GM18873 (cell line): ENCODE data around the gene PAWR.
"Not testable (repeated sequence)": the region's sequence is repeated elsewhere in the genome, so short reads cannot be mapped to it uniquely, and the experiment has no call there.

ENCODE experiments used
- ATAC-seq: cut with Tn5 transposase; IDR thresholded peaks from one replicate; pipeline ENCODE4 v1.9.1; 2021; ENCODE audit warnings: mild to moderate bottlenecking, moderate library complexity, moderate number of reproducible peaks; ENCODE audit not compliant: unreplicated experiment, low FRiP score

PAWR gene

GRCh38 chr12:79650440-79650839, 40.3 kb downstream of the PAWR start:
- no peak for ATAC-seq

- no peak for ATAC-seq
Measured at GRCh38 chr12:79648881-79649280, 41.9 kb downstream of the PAWR start.

GRCh38 chr12:79646843-79647242, 43.9 kb downstream of the PAWR start:
- not testable (repeated sequence) for ATAC-seq

- ATAC-seq, result peak; percentile 100
Measured at GRCh38 chr12:79645235-79645630, 45.5 kb downstream of the PAWR start.

GRCh38 chr12:79644274-79645234, 46.2 kb downstream of the PAWR start:
- ATAC-seq, result peak; percentile 12

- no peak for ATAC-seq
Measured at GRCh38 chr12:79643821-79644220, 46.9 kb downstream of the PAWR start.

- ATAC-seq, result no peak
Measured at GRCh38 chr12:79638490-79638889, 52.3 kb downstream of the PAWR start.

GRCh38 chr12:79637093-79637492, 53.7 kb downstream of the PAWR start:
- no peak for ATAC-seq

- no peak for ATAC-seq
Measured at GRCh38 chr12:79635676-79636075, 55.1 kb downstream of the PAWR start.

GRCh38 chr12:79634957-79635471, 55.8 kb downstream of the PAWR start:
- no peak for ATAC-seq

GRCh38 chr12:79629561-79629960, 61.2 kb downstream of the PAWR start:
- no peak for ATAC-seq

GRCh38 chr12:79626735-79627134, 64.0 kb downstream of the PAWR start:
- not testable (repeated sequence) for ATAC-seq

GRCh38 chr12:79624378-79624777, 66.4 kb downstream of the PAWR start:
- ATAC-seq, result no peak

- ATAC-seq, result no peak
Measured at GRCh38 chr12:79619872-79620562, 70.7 kb downstream of the PAWR start.

GRCh38 chr12:79618848-79619404, 71.8 kb downstream of the PAWR start:
- no peak for ATAC-seq

- no peak for ATAC-seq
Measured at GRCh38 chr12:79617696-79618095, 73.1 kb downstream of the PAWR start.

- no peak for ATAC-seq
Measured at GRCh38 chr12:79615596-79616560, 74.9 kb downstream of the PAWR start.

- ATAC-seq, result no peak
Measured at GRCh38 chr12:79614730-79615129, 76.0 kb downstream of the PAWR start.

- no peak for ATAC-seq
Measured at GRCh38 chr12:79601908-79602307, 88.9 kb downstream of the PAWR start.

GRCh38 chr12:79597910-79598309, 92.9 kb downstream of the PAWR start:
- no peak for ATAC-seq
